H7 (cell line): ENCODE results near the gene NGRN. TPM values are rescaled to one million over a fixed set of nuclear protein-coding genes. Genes with fewer than 3 reads are reported as not detected.
A peak's percentile ranks its signal among the peaks of the same experiment; 100 is the strongest.

Experiments used
- DNase-seq: peaks from one replicate; pipeline ENCODE4 v3.0.0; 2012
- H3K27me3 ChIP-seq: 2 replicates; pipeline ENCODE4 v1.6.0; 2011; ENCODE audit warnings: mild to moderate bottlenecking, low read length; ENCODE audit not compliant: control insufficient read depth, insufficient read depth
- H3K36me3 ChIP-seq: replicated peaks from 2 replicates; pipeline ENCODE4 v1.5.1; 2011; ENCODE audit warnings: low read length; ENCODE audit not compliant: control insufficient read depth, insufficient read depth
- H3K4me3 ChIP-seq: 2 replicates; pipeline ENCODE4 v1.5.1; 2011; ENCODE audit warnings: low read depth, mild to moderate bottlenecking, control low read depth, low read length, moderate library complexity; ENCODE audit not compliant: insufficient read depth
- total RNA-seq: library from RNA; depleted of rRNA; stranded (reverse); fragments of >200 nt; shearing (Covaris generic); gene quantifications from 2 replicates; pipeline ENCODE4 v1.2.3, GENCODE V29; 2014; rRNA removed

Gene NGRN
- total RNA-seq, 1 experiment from 2014 or later: 72.9 TPM

DNA sequence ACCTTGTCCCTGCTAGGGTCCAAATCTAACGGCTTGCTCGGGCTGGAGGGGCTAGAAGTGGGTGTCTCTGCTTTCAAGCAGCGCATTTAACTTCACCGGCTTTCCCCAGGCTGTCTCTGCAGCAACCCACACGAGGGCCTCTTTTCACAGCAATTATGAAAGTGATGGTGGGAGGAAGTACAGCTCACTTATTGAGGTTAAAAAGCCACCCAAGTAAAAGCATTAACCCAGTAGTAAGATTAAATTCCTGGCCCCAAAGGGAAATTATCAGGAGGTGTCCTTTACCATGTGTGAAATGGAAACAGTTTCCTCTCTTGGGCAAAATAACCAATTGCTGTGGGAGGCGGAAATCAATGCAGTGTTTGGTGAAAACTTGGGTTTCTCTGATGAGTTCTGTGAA lies 41.1 kb downstream of the NGRN start:
- H3K27me3 ChIP-seq: no peaks in the 10 kb centered on the region
- no peak overlapping the region for H3K4me3 ChIP-seq
- no peaks in the 10 kb centered on the region for H3K36me3 ChIP-seq

DNA sequence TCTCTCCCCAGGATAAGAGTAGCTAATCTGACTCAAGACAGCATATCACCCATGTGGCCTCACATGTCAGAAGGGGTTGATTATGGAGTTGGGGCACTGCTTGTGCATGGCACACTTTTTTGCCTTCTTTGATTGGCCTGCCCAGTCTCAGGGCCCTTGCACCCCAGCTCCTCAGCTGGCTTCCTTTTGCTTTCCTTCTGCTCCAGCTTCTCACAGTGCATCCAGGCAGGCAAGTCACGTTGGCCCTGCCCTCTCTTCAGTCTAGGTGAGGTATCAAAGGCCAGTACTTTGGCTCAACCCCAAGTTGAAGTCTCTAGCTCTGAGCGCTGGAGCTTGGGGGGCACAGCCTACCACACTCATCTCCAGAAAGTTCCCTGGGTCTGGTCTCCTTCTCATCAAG lies 42.2 kb downstream of the NGRN start:
- Histone ChIP-seq H3K36me3 (no peaks in the 10 kb centered on the region), H3K27me3 (no peaks in the 10 kb centered on the region), H3K4me3 (no peak overlapping the region)
- DNase-seq: no peak

More for the DNA sequence above, 41.1 kb downstream of the NGRN start:
- no peak for DNase-seq

- no peak overlapping the region for H3K4me3 ChIP-seq
- H3K27me3 ChIP-seq: no peaks in the 10 kb centered on the region
- H3K36me3 ChIP-seq: no peaks in the 10 kb centered on the region
- DNase-seq: no peak
These were observed 43.5 kb downstream of the NGRN start for GRCh38 chr15:90309020-90309419.

GRCh38 chr15:90315278-90315982 lies 50.0 kb downstream of the NGRN start:
- Histone ChIP-seq H3K36me3 (no peaks in the 10 kb centered on the region), H3K27me3 (no peaks in the 10 kb centered on the region), H3K4me3 (no peak overlapping the region)
- no peak for DNase-seq

DNA sequence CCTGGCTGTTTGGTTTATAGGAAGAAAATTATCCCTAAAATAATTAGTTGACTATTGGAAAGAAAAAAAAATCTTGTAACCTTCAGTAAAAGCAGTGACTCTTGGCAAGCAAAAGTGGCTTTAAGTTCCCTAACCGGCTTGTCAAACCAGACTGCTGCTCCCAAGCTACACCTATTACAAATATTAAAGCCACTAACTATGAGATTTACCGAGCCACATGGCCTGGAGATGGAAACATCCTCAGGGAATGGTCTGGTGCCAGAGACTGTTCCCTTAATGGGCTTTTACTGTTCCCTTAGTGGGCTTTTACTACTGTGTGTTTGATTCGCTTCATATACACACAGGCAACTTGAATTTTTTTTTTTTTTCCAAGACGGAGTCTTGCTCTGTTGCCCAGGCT lies 50.7 kb downstream of the NGRN start:
- no peak for DNase-seq
- H3K27me3 ChIP-seq: no peaks in the 10 kb centered on the region
- H3K4me3 ChIP-seq: no peak overlapping the region
- no peaks in the 10 kb centered on the region for H3K36me3 ChIP-seq

- Histone ChIP-seq H3K4me3 (no peak overlapping the region), H3K36me3 (no peaks in the 10 kb centered on the region), H3K27me3 (no peaks in the 10 kb centered on the region)
- DNase-seq: no peak
These were observed 53.1 kb downstream of the NGRN start for GRCh38 chr15:90318591-90318990.

GRCh38 chr15:90320062-90320884 lies 54.8 kb downstream of the NGRN start:
- no peaks in the 10 kb centered on the region for H3K27me3 ChIP-seq
- DNase-seq: peak; percentile 86
- H3K4me3 ChIP-seq: no peak overlapping the region
- H3K36me3 ChIP-seq: no peaks in the 10 kb centered on the region

GRCh38 chr15:90320885-90321278 lies 55.4 kb downstream of the NGRN start:
- Histone ChIP-seq H3K27me3 (no peaks in the 10 kb centered on the region), H3K36me3 (no peaks in the 10 kb centered on the region), H3K4me3 (no peak overlapping the region)
- DNase-seq: no peak

Other genes with a start within 250 kb of the NGRN start
- gene IDH2, start 163.2 kb upstream of the NGRN start, total RNA-seq: 67.6 and 74.4 TPM in 2 replicates
- gene SEMA4B, start 64.3 kb upstream of the NGRN start, total RNA-seq: 53.0 and 61.0 TPM in 2 replicates
- 16.3 and 21.2 TPM in 2 replicates for gene CIB1, start 31.7 kb upstream of the NGRN start, total RNA-seq
- 5.2 and 5.8 TPM in 2 replicates for gene GDPGP1, start 31.5 kb upstream of the NGRN start, total RNA-seq
- 0.07 and 0.14 TPM in 2 replicates for gene TTLL13, start 16.1 kb upstream of the NGRN start, total RNA-seq
- 0.55 and 0.73 TPM in 2 replicates for gene ZNF774, start 86.6 kb downstream of the NGRN start, total RNA-seq
- gene IQGAP1, start 122.6 kb downstream of the NGRN start, total RNA-seq: 74.7 and 87.6 TPM in 2 replicates